Fibroblast of lung (primary cell): Measurements from ENCODE around the gene MSI2. TPM values are rescaled to one million over a fixed set of nuclear protein-coding genes. Genes with fewer than 3 reads are reported as not detected.
"Not testable (repeated sequence)": the region's sequence is repeated elsewhere in the genome, so short reads cannot be mapped to it uniquely, and the experiment has no call there.

Source experiments
- DNase-seq, 2 donors: peaks; one replicate each; pipeline versions ENCODE4 v3.0.0 to v3.0.0-alpha.2; 2010; ENCODE audit warnings: low read depth in 2 of 2
- H2AFZ ChIP-seq: 2 replicates; pipeline ENCODE4 v1.5.1; 2012; ENCODE audit warnings: low read length, control low read depth, inconsistent platforms
- H3K27ac ChIP-seq: 2 replicates; pipeline ENCODE4 v1.5.1; 2011; ENCODE audit warnings: low read length, control low read depth; ENCODE audit not compliant: insufficient read depth
- H3K27me3 ChIP-seq: 2 replicates; pipeline ENCODE4 v1.5.1; 2011; ENCODE audit warnings: mild to moderate bottlenecking, low read length; ENCODE audit not compliant: control insufficient read depth, insufficient read depth
- H3K36me3 ChIP-seq: 2 replicates; pipeline ENCODE4 v1.5.1; 2011; ENCODE audit warnings: low read length; ENCODE audit not compliant: control insufficient read depth, insufficient read depth
- H3K4me1 ChIP-seq: 2 replicates; pipeline ENCODE4 v1.5.1; 2011; ENCODE audit warnings: low read length; ENCODE audit not compliant: control insufficient read depth, insufficient read depth; ENCODE audit errors: extremely low read depth
- H3K4me2 ChIP-seq: 2 replicates; pipeline ENCODE4 v1.5.1; 2011; ENCODE audit warnings: low read length, control low read depth; ENCODE audit not compliant: insufficient read depth; ENCODE audit errors: extremely low read depth
- H3K4me3 ChIP-seq, 4 experiments: fragments of 200-600 bp in 1 of 4; sonication (generic) in 1 of 4; replicated peaks in 1 of 4; 2 replicates each; pipeline ENCODE4 v1.5.1; 2011 to 2016; ENCODE audit warnings: low read length in 4 of 4, low read depth in 3 of 4, mild to moderate bottlenecking in 3 of 4, control low read depth in 2 of 4, inconsistent platforms in 1 of 4, mixed read lengths in 1 of 4; ENCODE audit not compliant: insufficient read depth in 1 of 4; ENCODE audit errors: control extremely low read depth in 1 of 4
- H3K79me2 ChIP-seq: 2 replicates; pipeline ENCODE4 v1.5.1; 2012; ENCODE audit warnings: mild to moderate bottlenecking, low read length, inconsistent platforms; ENCODE audit not compliant: control insufficient read depth, insufficient read depth
- H3K9ac ChIP-seq: 2 replicates; pipeline ENCODE4 v1.5.1; 2011; ENCODE audit warnings: mild to moderate bottlenecking, low read length, control low read depth; ENCODE audit not compliant: insufficient read depth
- H3K9me3 ChIP-seq: 2 replicates; pipeline ENCODE4 v1.5.1; 2012; ENCODE audit warnings: low read depth, low read length; ENCODE audit not compliant: control insufficient read depth, insufficient read depth
- H4K20me1 ChIP-seq: 2 replicates; pipeline ENCODE4 v1.5.1; 2011; ENCODE audit warnings: low read length; ENCODE audit not compliant: control insufficient read depth, insufficient read depth; ENCODE audit errors: extremely low read depth
- CTCF ChIP-seq, 2 donors: IDR thresholded peaks in 1 of 2; conservative IDR thresholded peaks in 1 of 2; 1 replicate in 1 of 2; 2 replicates in 1 of 2; pipeline ENCODE4 v1.5.1; 2011 to 2012; ENCODE audit warnings: low read length in 2 of 2, control low read depth in 1 of 2, inconsistent platforms in 1 of 2, low read depth in 1 of 2, mild to moderate bottlenecking in 1 of 2
- EZH2 ChIP-seq: IDR thresholded peaks from 2 replicates; pipeline ENCODE4 v1.5.1; 2012; ENCODE audit warnings: low read length, control low read depth, mild to moderate bottlenecking; ENCODE audit errors: missing control alignments
- polyA plus RNA-seq, 2 donors: library from polyadenylated mRNA; depleted of rRNA in 1 of 2; stranded (reverse) in 1 of 2; unstranded in 1 of 2; fragments of >200 nt; gene quantifications; 2 replicates each; pipeline ENCODE4 v1.2.1, GENCODE V29; 2011 to 2012; ENCODE audit warnings: missing spikeins in 1 of 2
- total RNA-seq: library from RNA; depleted of rRNA; stranded (reverse); fragments of >200 nt; gene quantifications from 2 replicates; pipeline ENCODE4 v1.2.1, GENCODE V29; 2014

Gene MSI2
- total and polyA plus RNA-seq, 2 donors (not counting 1 experiment from before 2014, with no cell fraction given): 6.8 to 14.2 TPM

- Histone ChIP-seq H3K9me3 (no peaks in the 10 kb centered on the region), H3K27ac (no peak overlapping the region), H3K9ac (no peak overlapping the region), H3K4me1 (no peaks in the 10 kb centered on the region), H3K27me3 (no peaks in the 10 kb centered on the region), H2AFZ (no peak overlapping the region), H3K4me2 (no peak overlapping the region), H3K4me3 (no peak overlapping the region), H4K20me1 (no peaks in the 10 kb centered on the region), H3K79me2 (no peaks in the 10 kb centered on the region), H3K36me3 (no peaks in the 10 kb centered on the region)
- TF ChIP-seq EZH2 (no peak), CTCF (conservative IDR thresholded peaks at IDR 0.05 in 1 of 2, IDR thresholded peaks at IDR 0.05 in 1 of 2; ENCODE audit: low read depth in 1 of 2, low read length in 2 of 2) (no peak)
- no peak for DNase-seq
Measured at GRCh38 chr17:57213180-57213825, 43.0 kb upstream of the MSI2 start.

GRCh38 chr17:57215317-57215716 lies 41.0 kb upstream of the MSI2 start:
- H4K20me1 ChIP-seq: no peaks in the 10 kb centered on the region
- no peak overlapping the region for H3K27ac ChIP-seq
- no peak overlapping the region for H2AFZ ChIP-seq
- no peaks in the 10 kb centered on the region for H3K79me2 ChIP-seq
- no peak overlapping the region for H3K4me2 ChIP-seq
- no peak overlapping the region for H3K4me3 ChIP-seq
- no peak for TF ChIP-seq EZH2
- TF ChIP-seq CTCF (conservative IDR thresholded peaks at IDR 0.05 in 1 of 2, IDR thresholded peaks at IDR 0.05 in 1 of 2; ENCODE audit: low read depth in 1 of 2, low read length in 2 of 2): no peak
- DNase-seq: peak; percentile 12 to 36
- H3K4me1 ChIP-seq: no peaks in the 10 kb centered on the region
- H3K27me3 ChIP-seq: no peaks in the 10 kb centered on the region
- no peak overlapping the region for H3K9ac ChIP-seq
- H3K36me3 ChIP-seq: no peaks in the 10 kb centered on the region
- H3K9me3 ChIP-seq: no peaks in the 10 kb centered on the region

- Histone ChIP-seq H3K4me1 (no peaks in the 10 kb centered on the region), H3K36me3 (no peaks in the 10 kb centered on the region), H4K20me1 (no peaks in the 10 kb centered on the region), H3K27me3 (no peaks in the 10 kb centered on the region), H2AFZ (no peak overlapping the region), H3K79me2 (no peaks in the 10 kb centered on the region), H3K4me2 (no peak overlapping the region), H3K9ac (no peak overlapping the region), H3K9me3 (no peaks in the 10 kb centered on the region), H3K4me3 (no peak overlapping the region), H3K27ac (no peak overlapping the region)
- TF ChIP-seq EZH2: no peak
- no peak for TF ChIP-seq CTCF (conservative IDR thresholded peaks at IDR 0.05 in 1 of 2, IDR thresholded peaks at IDR 0.05 in 1 of 2; ENCODE audit: low read depth in 1 of 2, low read length in 2 of 2)
- no peak for DNase-seq
Measured at GRCh38 chr17:57221366-57222350, 34.7 kb upstream of the MSI2 start.

- not testable (repeated sequence) for H3K27me3 ChIP-seq, H3K9ac ChIP-seq, H3K4me2 ChIP-seq, H3K4me3 ChIP-seq, H3K79me2 ChIP-seq, H3K9me3 ChIP-seq, DNase-seq, H4K20me1 ChIP-seq, H2AFZ ChIP-seq, H3K27ac ChIP-seq, H3K36me3 ChIP-seq, H3K4me1 ChIP-seq
Measured at GRCh38 chr17:57222422-57222821, 33.9 kb upstream of the MSI2 start.
